GM12874 (cell line): ENCODE data around the gene MIF4GD.

Source experiments
- CTCF ChIP-seq: IDR thresholded peaks from 2 replicates; pipeline ENCODE4 v1.5.1; 2011; ENCODE audit warnings: low read depth, mild to moderate bottlenecking, control low read depth, low read length, moderate library complexity; ENCODE audit not compliant: insufficient read depth

The MIF4GD gene

GRCh38 chr17:75277664-75278071 lies 6.6 kb upstream of the MIF4GD start:
- no peak for TF ChIP-seq CTCF

- no peak for TF ChIP-seq CTCF
Measured at GRCh38 chr17:75273977-75274708, 3.1 kb upstream of the MIF4GD start.

GRCh38 chr17:75272848-75273184 lies 1.8 kb upstream of the MIF4GD start:
- TF ChIP-seq CTCF: no peak

GRCh38 chr17:75271955-75272847 lies 1.2 kb upstream of the MIF4GD start:
- peak; percentile 18; the same call in 1 of the 2 replicates for TF ChIP-seq CTCF

GRCh38 chr17:75271233-75271954 lies 363 bp upstream of the MIF4GD start:
- peak; percentile 85 for TF ChIP-seq CTCF

- peak; percentile 32; the same call in 1 of the 2 replicates for TF ChIP-seq CTCF
Measured at GRCh38 chr17:75270218-75270965, 639 bp downstream of the MIF4GD start.
